Left ventricle myocardium superior (tissue), 1 donor: ENCODE data around the gene MLXIP. TPM values are rescaled to one million over a fixed set of nuclear protein-coding genes. Genes with fewer than 3 reads are reported as not detected.
"Not testable (repeated sequence)": the region's sequence is repeated elsewhere in the genome, so short reads cannot be mapped to it uniquely, and the experiment has no call there.

Source experiments
- ATAC-seq: fragments of 200-7000 bp; cut with Tn5 transposase; one replicate; pipeline ENCODE4 v1.9.1; 2020; ENCODE audit warnings: mild to moderate bottlenecking, moderate library complexity
- DNase-seq: peaks from one replicate; pipeline ENCODE4 v3.0.0-alpha.2; 2020
- intact Hi-C: fragments of 100-400 bp; cut with micrococcal nuclease; formaldehyde crosslinking; loops from one replicate; pipeline ENCODE4 v1.11.0; 2022
- total RNA-seq: library from RNA; stranded (reverse); fragmentation: NEBNext Ultra II Directional; extraction: Animal tissue kit (Norgen Biotek cat#: 25700); gene quantifications from one replicate; pipeline ENCODE4 v1.2.1, GENCODE V29; 2021
- donor health status: DM: no; HTN: yes; CAD: no; lungs with severe emphysema.

MLXIP gene
- total RNA-seq, 1 donor from 2014 or later = 30.2 TPM

- ATAC-seq = peak; percentile 85
- intact Hi-C loops = loop anchor here (5.0 kb wide), 1 partner anchor 71 kb away; no protein-coding TSS in a partner anchor
- DNase-seq = peak; percentile 67
Observed at GRCh38 chr12:122051231-122051876, 27.2 kb upstream of the MLXIP start.

- ATAC-seq = no peak
- intact Hi-C loops = loop anchor here (5.0 kb wide), 1 partner anchor 70 kb away; no protein-coding TSS in a partner anchor
- DNase-seq = no peak
Observed at GRCh38 chr12:122052285-122052684, 26.3 kb upstream of the MLXIP start.

GRCh38 chr12:122054842-122055520, 23.6 kb upstream of the MLXIP start:
- DNase-seq = no peak
- intact Hi-C loops = loop anchor here (5.0 kb wide), 1 partner anchor 67 kb away; no protein-coding TSS in a partner anchor
- ATAC-seq = no peak

GRCh38 chr12:122056406-122056805, 22.1 kb upstream of the MLXIP start:
- ATAC-seq, intact Hi-C loops: not testable (repeated sequence)

GRCh38 chr12:122057007-122057735, 21.4 kb upstream of the MLXIP start:
- no peak for ATAC-seq
- intact Hi-C loops = no loop called here
- DNase-seq = no peak

More at GRCh38 chr12:122056406-122056805, 22.1 kb upstream of the MLXIP start:
- not testable (repeated sequence) for DNase-seq

- DNase-seq (no peak), ATAC-seq (no peak)
- intact Hi-C loops = no loop called here
Observed at GRCh38 chr12:122057769-122058168, 20.8 kb upstream of the MLXIP start.

- DNase-seq (no peak), ATAC-seq (no peak)
- intact Hi-C loops = no loop called here
Observed at GRCh38 chr12:122058549-122059149, 19.9 kb upstream of the MLXIP start.

GRCh38 chr12:122059203-122059960, 19.2 kb upstream of the MLXIP start:
- no peak for ATAC-seq
- no peak for DNase-seq
- intact Hi-C loops = no loop called here

- no peak for ATAC-seq
- intact Hi-C loops = no loop called here
- peak; percentile 58 for DNase-seq
Observed at GRCh38 chr12:122060081-122060501, 18.5 kb upstream of the MLXIP start.

- intact Hi-C loops = no loop called here
- DNase-seq (no peak), ATAC-seq (no peak)
Observed at GRCh38 chr12:122061253-122061652, 17.3 kb upstream of the MLXIP start.

GRCh38 chr12:122062832-122063693, 15.5 kb upstream of the MLXIP start:
- ATAC-seq (peak; percentile 73), DNase-seq (peak; percentile 65)
- intact Hi-C loops = no loop called here

- ATAC-seq = no peak
- intact Hi-C loops = no loop called here
- DNase-seq = no peak
Observed at GRCh38 chr12:122063694-122064024, 14.9 kb upstream of the MLXIP start.

GRCh38 chr12:122064025-122064777, 14.4 kb upstream of the MLXIP start:
- DNase-seq (peak; percentile 92), ATAC-seq (peak; percentile 91)
- intact Hi-C loops = no loop called here

GRCh38 chr12:122064780-122065588, 13.6 kb upstream of the MLXIP start:
- ATAC-seq (peak; percentile 45), DNase-seq (peak; percentile 63)
- intact Hi-C loops = no loop called here

- DNase-seq (no peak), ATAC-seq (no peak)
- intact Hi-C loops = no loop called here
Observed at GRCh38 chr12:122067548-122067947, 11.0 kb upstream of the MLXIP start.

- DNase-seq = peak; percentile 52
- ATAC-seq = no peak
- intact Hi-C loops = no loop called here
Observed at GRCh38 chr12:122067966-122068365, 10.6 kb upstream of the MLXIP start.
